C4-2B (cell line): Measurements from ENCODE around the gene CCNL2.

Experiments
- ZFX ChIP-seq: fragments of 450-650 bp; IDR thresholded peaks from 2 replicates; pipeline ENCODE4 v1.6.1; 2017
- TF ChIP-seq, protein P1 (sequence below): fragments of 450-650 bp; conservative IDR thresholded peaks from 2 replicates; pipeline ENCODE4 v1.5.1; 2017; ENCODE audit warnings: mild to moderate bottlenecking

DNA sequence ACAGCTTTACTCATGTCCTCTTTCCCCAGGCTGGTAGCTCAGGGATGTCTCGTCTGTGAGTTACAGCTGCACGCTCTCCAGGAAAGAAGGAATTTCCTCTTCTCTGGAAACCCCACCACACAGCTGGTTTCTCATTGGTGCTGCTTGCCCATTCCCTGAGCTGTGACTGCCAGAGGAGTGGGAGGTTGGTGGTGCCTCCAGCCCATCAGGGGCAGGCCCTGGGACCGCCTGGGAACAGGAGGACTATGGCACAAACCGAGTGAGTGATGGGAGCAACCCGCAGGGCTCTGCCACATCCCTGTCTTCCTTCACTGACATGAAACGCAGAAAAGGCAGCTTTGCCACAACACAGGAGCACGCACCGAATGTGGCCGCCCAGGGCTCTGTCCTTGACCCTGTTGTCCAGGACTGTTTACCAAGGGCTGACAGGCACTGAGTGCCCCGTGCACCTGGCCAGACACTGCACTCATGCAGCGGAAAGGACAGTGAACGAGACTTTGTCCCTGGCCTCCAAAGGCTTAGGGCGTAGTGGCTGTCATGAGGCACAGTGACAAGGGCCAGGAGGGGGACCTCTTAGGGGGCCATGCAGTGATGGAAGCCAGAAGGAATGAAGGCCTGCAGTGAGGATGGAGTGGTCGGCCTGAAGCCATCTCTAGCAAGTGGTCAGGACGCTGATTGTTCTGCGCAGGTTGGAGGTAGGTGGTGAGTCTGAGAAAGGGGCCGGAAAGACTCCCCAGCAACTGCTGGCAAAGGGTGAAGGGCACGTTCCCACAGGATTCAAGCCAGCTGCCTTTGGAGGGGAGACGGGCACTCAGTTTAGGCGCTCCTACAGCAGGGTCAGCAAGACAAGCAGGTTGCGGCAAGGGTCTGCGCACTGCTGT is 1.7 kb upstream of the CCNL2 start:
- TF ChIP-seq, protein P1, sequence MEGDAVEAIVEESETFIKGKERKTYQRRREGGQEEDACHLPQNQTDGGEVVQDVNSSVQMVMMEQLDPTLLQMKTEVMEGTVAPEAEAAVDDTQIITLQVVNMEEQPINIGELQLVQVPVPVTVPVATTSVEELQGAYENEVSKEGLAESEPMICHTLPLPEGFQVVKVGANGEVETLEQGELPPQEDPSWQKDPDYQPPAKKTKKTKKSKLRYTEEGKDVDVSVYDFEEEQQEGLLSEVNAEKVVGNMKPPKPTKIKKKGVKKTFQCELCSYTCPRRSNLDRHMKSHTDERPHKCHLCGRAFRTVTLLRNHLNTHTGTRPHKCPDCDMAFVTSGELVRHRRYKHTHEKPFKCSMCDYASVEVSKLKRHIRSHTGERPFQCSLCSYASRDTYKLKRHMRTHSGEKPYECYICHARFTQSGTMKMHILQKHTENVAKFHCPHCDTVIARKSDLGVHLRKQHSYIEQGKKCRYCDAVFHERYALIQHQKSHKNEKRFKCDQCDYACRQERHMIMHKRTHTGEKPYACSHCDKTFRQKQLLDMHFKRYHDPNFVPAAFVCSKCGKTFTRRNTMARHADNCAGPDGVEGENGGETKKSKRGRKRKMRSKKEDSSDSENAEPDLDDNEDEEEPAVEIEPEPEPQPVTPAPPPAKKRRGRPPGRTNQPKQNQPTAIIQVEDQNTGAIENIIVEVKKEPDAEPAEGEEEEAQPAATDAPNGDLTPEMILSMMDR, result no peak
- no peak for TF ChIP-seq ZFX
